Gastroesophageal sphincter (tissue), 3 donors: Measurements from ENCODE around the gene MAPK6.

Experiments
- CTCF ChIP-seq, 4 experiments: fragments of 200-600 bp in 2 of 4; fragments of 450-650 bp in 2 of 4; sonication (generic) in 1 of 4; IDR thresholded peaks; one replicate each; pipeline ENCODE4 v1.5.1; 2017 to 2019; ENCODE audit warnings: antibody characterized with exemption in 4 of 4, mild to moderate bottlenecking in 2 of 4, moderate library complexity in 2 of 4
- EP300 ChIP-seq: sonication (generic); formaldehyde crosslinking; IDR thresholded peaks from one replicate; pipeline ENCODE4 v1.6.1; 2017; ENCODE audit warnings: antibody characterized with exemption, mild to moderate bottlenecking
- POLR2AphosphoS5 ChIP-seq: sonication (generic); formaldehyde crosslinking; IDR thresholded peaks from one replicate; pipeline ENCODE4 v1.6.1; 2017; ENCODE audit warnings: antibody characterized with exemption

GRCh38 chr15:52093539-52094510, 74.8 kb downstream of the MAPK6 start:
- no peak for TF ChIP-seq CTCF (IDR thresholded peaks at IDR 0.05)
- TF ChIP-seq POLR2AphosphoS5: peak; percentile 6
- TF ChIP-seq EP300: no peak
